Stimulated activated CD4-positive, alpha-beta T cell treated with anti-CD3 and anti-CD28 coated beads, Interleukin-4, amount 100 ng/mL, for 24 hours (primary cell): ENCODE measurements around the gene CLCN2.

Experiments
- DNase-seq: peaks from one replicate; pipeline ENCODE4 v3.0.0-alpha.2; 2020

Gene CLCN2

DNA sequence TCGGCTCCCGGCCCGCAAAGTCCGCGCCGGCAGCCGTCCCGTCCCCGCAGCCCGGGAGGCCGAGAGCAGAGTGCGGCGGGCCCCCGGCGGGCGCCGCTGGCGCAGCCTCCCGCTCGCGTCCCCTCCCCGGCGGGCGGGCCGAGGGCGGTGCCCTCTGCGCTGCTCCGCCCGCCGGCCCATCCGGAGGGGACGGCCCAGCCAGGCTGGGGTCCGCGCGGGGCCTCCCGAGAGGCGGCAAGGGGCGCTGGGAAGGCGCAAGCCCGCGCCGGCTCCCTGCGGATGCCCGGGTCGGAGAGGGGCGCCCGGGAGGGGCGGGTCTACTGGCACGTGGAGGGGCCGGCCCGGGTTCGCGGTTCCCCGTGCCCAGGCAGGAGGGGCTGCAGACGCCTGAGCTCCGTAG is at the start of gene CLCN2, which contains the start of gene POLR2H:
Gene CLCN2, minus strand, starts transcription at position 74 of the 400 bp plus-strand sequence. CDS start 126 bp downstream, outside the sequence.
Gene POLR2H, plus strand, starts transcription at position 179 of the 400 bp plus-strand sequence. CDS start 1,783 bp downstream, outside the sequence.
- peak; percentile 32 for DNase-seq

DNA sequence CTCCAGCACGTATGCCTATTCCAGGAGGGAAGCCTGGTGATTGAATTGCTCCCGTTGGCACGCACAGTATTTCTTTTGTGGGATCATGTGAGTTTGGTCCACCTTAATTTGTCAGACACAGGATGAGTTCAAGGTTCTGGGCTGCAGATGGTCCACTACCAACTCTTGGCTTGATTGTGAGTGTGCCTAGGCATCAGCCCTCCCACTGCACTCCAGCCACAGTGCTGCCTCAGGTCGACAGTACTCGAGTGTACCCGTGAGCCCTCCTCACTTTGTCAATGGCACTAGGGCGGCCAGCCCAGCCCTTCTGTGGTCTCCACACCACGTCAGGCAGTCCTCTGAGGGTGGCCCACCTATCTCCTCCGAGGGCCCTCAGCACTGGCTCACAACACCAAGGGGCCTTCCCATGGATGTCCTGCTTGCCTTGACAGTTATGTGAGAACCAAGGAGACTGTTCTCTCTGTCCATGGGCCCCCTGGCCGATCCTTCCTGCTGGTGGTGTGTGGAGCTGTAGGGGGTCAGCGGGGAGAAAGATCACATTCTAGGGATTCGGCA is 48.6 kb upstream of the CLCN2 start:
- DNase-seq = no peak

- DNase-seq = no peak
These were observed 48.0 kb upstream of the CLCN2 start for GRCh38 chr3:184409331-184409926.

GRCh38 chr3:184405075-184406030 is 43.9 kb upstream of the CLCN2 start:
- DNase-seq = no peak

- DNase-seq = no peak
These were observed 38.0 kb upstream of the CLCN2 start for GRCh38 chr3:184399410-184399809.

DNA sequence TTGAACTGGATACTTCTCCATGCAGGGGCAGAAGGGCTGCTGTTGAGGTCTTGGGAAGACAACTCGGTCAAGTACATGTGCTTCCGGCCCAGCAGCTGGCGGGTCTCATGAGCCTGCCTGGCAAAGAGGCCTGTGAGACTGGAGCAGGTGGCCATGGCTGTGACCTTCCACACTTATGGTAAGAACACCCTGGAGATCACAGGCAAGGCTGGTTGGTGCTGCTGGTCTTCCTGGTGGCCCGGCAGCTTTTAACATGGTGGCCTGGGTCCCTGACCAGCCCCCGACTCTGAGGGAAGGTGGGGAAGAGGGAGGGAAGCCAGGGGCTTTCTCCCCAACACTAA is 33.9 kb upstream of the CLCN2 start:
- no peak for DNase-seq

- DNase-seq = no peak
These were observed 29.9 kb upstream of the CLCN2 start for GRCh38 chr3:184391266-184391665.

DNA sequence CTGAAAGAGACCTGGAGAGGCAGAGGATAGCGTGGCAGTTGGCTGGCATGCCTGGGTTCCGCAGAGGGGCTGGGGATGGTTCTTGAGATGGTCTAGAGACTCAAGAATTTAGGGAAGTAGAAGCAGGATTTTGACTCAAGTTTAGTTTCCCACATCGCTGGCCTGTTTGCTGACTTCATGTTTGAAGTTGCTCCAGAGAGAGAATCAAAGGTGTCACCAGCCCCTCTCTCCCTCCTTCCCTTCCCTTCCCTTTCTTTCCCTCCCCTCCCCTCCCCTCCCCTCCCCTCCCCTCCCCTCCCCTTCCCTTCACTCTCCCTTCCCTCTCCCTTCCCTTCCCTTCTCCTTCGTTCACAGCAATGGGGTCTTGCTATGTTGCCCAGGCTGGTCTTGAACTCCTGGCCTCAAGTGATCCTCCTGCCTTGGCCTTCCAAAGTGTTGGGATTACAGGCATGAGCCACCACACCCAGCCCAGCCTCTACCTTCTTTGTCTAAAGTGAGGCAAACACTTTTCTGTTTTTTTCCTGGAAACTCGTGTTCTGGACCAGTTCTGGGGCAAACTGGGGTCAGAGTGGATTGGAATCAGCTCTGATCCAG is 28.6 kb upstream of the CLCN2 start:
- no peak for DNase-seq

- no peak for DNase-seq
These were observed 28.0 kb upstream of the CLCN2 start for GRCh38 chr3:184389384-184389783.

GRCh38 chr3:184388936-184389230 is 27.5 kb upstream of the CLCN2 start:
- DNase-seq = no peak

DNA sequence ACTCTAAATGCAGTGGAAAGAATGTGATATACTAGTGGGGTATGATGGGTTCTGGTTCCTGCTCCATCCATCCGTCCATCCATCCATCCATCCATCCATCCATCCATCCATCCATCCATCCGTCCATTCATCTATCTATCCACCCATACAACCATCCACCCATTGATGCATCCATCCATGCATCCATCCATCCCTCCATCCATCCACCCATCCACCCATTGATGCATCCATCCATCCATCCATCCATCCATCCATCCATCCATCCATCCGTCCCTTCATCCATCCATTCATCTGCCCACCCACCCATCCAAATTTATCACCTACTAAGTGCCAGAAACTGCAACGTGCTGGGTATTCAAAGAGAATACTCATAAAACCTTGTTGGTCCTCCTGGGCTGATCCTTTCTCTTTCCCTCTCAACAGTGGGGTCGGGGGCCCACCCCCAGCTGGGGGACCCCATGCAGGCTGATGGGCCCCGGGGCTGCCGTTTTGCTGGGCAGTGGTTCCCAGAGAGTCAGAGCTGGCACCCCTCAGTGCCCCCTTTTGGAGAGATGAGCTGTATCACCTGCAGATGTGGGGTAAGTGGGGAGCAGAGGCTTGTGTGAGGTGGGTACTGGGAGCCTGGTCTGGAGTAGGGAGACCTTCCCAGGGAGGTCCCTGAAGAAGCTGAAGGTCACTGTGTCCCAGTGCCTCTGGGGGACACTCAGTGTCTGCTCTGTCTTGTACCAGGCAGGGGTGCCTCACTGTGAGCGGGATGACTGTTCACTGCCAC is 26.9 kb upstream of the CLCN2 start:
- DNase-seq = no peak

GRCh38 chr3:184387174-184387714 is 25.8 kb upstream of the CLCN2 start:
- no peak for DNase-seq

DNA sequence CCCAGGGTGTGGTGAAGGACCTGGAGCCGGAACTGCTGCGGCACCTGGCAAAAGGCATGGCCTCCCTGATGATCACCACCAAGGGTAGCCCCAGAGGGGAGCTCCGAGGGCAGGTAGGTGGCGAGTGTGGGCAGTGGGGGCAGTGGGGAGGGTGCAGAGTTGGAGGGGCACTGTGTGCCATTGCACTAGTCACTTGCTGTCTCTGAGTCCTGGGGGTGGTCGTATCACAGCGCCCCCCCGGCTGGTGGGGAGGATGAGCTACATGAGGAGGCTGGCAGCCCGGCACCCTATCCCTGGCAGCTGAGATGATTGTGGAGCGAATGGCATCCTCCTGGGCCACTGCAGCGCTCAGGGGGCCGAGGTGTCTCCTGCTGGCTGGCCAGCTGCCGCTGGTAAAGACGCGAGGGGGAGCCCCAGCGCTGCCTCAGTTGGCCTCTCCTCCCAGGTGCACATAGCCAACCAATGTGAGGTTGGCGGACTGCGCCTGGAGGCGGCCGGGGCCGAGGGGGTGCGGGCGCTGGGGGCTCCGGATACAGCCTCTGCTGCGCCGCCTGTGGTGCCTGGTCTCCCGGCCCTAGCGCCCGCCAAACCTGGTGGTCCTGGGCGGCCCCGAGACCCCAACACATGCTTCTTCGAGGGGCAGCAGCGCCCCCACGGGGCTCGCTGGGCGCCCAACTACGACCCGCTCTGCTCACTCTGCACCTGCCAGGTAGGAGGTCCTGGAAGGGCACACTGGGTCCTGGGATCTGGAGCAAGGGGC is 24.8 kb upstream of the CLCN2 start:
- DNase-seq = no peak

- no peak for DNase-seq
These were observed 23.5 kb upstream of the CLCN2 start for GRCh38 chr3:184384856-184385422.

GRCh38 chr3:184384342-184384741 is 22.9 kb upstream of the CLCN2 start:
- no peak for DNase-seq

DNA sequence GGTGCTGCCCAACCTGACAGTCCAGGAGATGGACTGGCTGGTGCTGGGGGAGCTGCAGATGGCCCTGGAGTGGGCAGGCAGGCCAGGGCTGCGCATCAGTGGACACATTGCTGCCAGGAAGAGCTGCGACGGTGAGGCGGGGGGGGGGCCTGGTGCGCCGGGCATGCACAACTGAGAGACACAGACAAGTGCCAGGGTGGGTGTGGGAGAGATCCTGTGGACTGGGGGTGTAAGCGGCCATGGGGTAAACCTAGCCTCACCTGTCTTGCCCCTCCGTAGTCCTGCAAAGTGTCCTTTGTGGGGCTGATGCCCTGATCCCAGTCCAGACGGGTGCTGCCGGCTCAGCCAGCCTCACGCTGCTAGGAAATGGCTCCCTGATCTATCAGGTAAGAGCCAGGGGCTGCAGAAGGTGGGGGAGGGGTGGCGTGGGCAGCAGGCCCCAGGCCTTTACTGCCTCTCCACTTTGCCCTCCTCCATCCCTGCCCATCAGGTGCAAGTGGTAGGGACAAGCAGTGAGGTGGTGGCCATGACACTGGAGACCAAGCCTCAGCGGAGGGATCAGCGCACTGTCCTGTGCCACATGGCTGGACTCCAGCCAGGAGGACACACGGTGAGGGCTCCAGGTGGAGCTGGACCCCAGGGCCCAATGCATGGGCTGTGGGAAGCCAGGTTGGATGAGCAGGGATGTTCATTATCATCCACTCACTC is 21.8 kb upstream of the CLCN2 start:
- DNase-seq = no peak

DNA sequence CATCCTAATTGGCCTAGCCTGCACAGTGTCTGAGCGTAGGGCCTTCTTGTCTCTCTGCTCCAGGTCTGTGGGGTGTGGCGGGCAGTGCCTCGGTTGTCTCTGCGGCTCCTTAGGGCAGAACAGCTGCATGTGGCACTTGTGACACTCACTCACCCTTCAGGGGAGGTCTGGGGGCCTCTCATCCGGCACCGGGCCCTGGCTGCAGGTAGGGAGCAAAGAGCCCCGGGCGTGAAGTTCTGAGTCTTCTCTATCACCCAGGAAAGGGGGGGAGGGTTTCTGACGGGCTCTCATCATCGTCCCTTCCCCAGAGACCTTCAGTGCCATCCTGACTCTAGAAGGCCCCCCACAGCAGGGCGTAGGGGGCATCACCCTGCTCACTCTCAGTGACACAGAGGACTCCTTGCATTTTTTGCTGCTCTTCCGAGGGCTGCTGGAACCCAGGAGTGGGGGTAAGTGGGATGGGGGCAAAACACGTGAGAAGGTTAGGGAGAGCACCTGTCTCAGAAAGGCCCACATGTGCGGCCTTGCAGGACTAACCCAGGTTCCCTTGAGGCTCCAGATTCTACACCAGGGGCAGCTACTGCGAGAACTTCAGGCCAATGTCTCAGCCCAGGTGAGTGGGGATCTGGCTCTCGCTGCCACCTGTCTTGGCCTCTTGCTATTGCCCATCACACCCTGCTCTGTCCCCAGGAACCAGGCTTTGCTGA is 21.1 kb upstream of the CLCN2 start:
- no peak for DNase-seq

GRCh38 chr3:184381261-184382224 is 20.1 kb upstream of the CLCN2 start:
- DNase-seq = no peak
